Measurements from ENCODE around the gene PHACTR1. TPM values are rescaled to one million over a fixed set of nuclear protein-coding genes. Genes with fewer than 3 reads are reported as not detected.

PHACTR1 gene
- polyA plus RNA-seq, 1 experiment, result not detected

DNA sequence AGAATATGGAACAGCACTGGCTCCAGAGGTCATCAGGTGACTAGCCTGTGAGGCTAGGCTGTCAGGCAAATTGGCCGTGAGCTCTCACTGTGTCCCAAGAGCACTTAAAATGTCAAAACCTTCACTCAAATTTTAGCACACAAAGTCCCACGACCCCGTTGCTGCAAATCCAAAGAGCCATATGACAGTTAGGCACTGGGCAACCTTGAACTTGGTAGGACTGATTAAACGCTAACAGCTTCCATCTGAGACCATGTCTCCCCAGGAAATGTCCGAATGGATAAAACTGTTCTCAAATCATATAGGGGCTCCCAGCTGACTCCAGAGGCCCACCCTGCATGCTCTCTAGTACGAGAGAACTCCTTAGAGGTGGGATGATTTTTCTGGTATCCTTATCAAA is 196.6 kb downstream of the PHACTR1 start:
- Histone ChIP-seq H3K4me3 (ENCODE audit: low read depth, low read length) (no peak overlapping the region), H3K27me3 (ENCODE audit: control insufficient read depth, insufficient read depth, low read length) (no peaks in the 10 kb centered on the region), H3K27ac (ENCODE audit: low read depth, low read length) (no peak overlapping the region), H3K9me3 (ENCODE audit: control insufficient read depth, insufficient read depth, low read length) (no peaks in the 10 kb centered on the region; the same call in 1 of the 2 replicates)
- ChIA-PET POLR2A (no interaction called here), CTCF (no interaction called here)
- TF ChIP-seq, protein P1, sequence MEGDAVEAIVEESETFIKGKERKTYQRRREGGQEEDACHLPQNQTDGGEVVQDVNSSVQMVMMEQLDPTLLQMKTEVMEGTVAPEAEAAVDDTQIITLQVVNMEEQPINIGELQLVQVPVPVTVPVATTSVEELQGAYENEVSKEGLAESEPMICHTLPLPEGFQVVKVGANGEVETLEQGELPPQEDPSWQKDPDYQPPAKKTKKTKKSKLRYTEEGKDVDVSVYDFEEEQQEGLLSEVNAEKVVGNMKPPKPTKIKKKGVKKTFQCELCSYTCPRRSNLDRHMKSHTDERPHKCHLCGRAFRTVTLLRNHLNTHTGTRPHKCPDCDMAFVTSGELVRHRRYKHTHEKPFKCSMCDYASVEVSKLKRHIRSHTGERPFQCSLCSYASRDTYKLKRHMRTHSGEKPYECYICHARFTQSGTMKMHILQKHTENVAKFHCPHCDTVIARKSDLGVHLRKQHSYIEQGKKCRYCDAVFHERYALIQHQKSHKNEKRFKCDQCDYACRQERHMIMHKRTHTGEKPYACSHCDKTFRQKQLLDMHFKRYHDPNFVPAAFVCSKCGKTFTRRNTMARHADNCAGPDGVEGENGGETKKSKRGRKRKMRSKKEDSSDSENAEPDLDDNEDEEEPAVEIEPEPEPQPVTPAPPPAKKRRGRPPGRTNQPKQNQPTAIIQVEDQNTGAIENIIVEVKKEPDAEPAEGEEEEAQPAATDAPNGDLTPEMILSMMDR (IDR thresholded peaks at IDR 0.05; ENCODE audit: low read depth, low read length), result no peak
- DNase-seq (ENCODE audit: low read depth, low spot score), result no peak

DNA sequence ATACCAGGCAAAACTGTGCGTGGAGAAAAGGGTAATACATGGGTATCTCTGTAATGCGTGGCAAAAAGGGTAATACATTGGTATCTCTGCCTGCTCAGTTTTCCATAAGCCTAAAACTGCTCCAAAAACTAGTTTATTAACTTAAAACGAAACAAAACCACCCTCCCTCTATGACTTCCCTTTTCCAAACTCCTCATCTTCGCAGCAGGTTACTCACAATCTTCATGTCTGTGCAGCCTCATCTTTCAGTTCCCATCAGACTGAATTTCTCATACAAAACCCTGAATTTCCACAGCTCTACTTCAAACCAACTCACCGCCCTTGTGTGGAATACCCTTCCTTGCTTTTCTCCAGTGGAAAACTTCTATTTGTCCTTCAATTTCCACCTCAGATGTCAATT is 199.4 kb downstream of the PHACTR1 start:
- TF ChIP-seq, protein P1 (IDR thresholded peaks at IDR 0.05; ENCODE audit: low read depth, low read length), result no peak
- ChIA-PET POLR2A (no interaction called here), CTCF (no interaction called here)
- Histone ChIP-seq H3K4me3 (ENCODE audit: low read depth, low read length) (no peak overlapping the region), H3K27ac (ENCODE audit: low read depth, low read length) (no peak overlapping the region), H3K9me3 (ENCODE audit: control insufficient read depth, insufficient read depth, low read length) (no peaks in the 10 kb centered on the region), H3K27me3 (ENCODE audit: control insufficient read depth, insufficient read depth, low read length) (no peaks in the 10 kb centered on the region)
- DNase-seq (ENCODE audit: low read depth, low spot score), result no peak

DNA sequence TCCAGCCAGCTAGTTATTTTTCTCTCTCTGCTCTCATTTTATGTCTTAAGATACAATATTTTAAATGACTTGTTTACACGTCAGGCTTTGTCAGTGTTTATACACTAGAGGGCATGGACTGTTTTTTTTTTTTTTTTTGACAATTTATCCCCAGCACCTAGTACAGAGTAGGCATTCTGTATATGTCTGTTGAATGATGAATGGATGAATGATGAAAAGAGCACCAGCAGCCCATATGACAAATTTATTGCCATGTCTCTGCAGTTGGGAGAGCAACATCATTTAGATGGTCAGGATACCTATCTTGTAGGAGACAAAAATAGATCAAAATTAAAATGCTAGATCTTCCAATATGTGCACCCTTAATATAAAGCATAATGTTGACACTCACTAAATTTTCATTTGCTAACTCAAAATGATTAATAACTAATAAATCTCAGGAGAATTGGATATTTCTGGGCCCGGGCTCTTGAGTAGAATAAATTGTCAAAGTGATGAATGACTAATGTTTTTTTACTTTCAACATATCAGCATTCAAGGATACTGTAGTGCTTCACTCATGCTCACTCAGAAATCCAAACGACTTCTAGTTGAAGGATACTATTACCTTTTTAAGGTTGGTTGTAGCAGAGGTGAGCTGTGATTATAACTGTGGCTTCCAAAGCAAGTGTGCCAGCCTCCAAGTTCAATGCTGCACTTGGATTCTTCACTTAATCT is 200.0 kb downstream of the PHACTR1 start:
- ChIA-PET CTCF (no interaction called here), POLR2A (no interaction called here)
- TF ChIP-seq, protein P1 (IDR thresholded peaks at IDR 0.05; ENCODE audit: low read depth, low read length), result no peak
- no peaks in the 10 kb centered on the region for H3K27me3 ChIP-seq (ENCODE audit: control insufficient read depth, insufficient read depth, low read length)
- no peak overlapping the region for H3K4me3 ChIP-seq (ENCODE audit: low read depth, low read length)
- no peak overlapping the region for H3K27ac ChIP-seq (ENCODE audit: low read depth, low read length)
- H3K9me3 ChIP-seq (ENCODE audit: control insufficient read depth, insufficient read depth, low read length), result no peaks in the 10 kb centered on the region
- DNase-seq (ENCODE audit: low read depth, low spot score), result no peak

DNA sequence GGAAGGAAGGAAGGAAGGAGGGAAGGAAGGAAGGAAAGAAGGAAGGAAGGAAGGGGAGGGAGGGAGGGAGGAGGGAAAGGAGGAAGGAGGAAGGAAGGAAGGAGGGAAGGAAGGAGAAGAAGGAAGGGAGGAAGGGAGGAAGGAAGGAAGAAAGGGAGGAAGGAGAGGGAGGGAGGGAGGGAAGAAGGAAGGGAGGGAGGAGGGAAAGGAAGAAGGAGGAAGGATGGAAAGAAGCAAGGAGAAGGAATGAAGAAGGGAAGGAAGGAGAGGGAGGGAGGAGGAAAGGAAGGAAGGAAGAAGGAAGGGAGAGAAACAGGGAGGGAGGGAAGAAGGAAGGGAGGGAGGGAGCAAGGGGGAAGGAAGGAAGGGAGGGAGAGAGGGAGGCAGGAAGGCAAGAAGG is 204.9 kb downstream of the PHACTR1 start:
- no peaks in the 10 kb centered on the region for H3K9me3 ChIP-seq (ENCODE audit: control insufficient read depth, insufficient read depth, low read length)
- POLR2A ChIA-PET, result no interaction called here
- CTCF ChIA-PET, result no interaction called here

DNA sequence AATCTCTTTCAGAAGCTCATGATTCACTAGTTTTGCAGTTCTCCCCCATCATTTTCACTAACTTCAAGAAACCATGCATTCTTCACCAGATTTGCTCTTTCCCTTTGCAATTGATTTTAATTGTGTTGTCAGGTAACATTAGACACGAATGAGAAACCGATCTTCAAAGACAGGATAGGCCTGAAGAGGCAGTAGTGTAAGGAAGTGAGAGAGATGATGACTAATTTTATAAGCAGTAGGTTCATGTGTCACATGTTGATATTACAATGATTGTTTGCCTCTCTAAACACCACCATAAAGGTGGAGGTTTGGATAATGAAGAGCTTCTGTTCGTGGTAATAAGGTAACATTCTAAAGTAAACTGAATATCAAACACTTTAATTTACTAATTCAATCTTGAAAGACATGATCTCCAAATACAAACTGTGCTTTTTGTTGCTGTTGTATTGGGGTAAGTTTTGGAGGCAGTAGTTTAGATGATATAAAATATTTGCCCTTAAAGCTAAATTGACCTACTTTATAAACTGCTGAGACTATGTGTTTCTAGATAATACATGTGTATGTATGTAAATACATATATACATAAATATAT is 207.2 kb downstream of the PHACTR1 start:
- CTCF ChIA-PET, result no interaction called here
- Histone ChIP-seq H3K27me3 (ENCODE audit: control insufficient read depth, insufficient read depth, low read length) (no peaks in the 10 kb centered on the region), H3K9me3 (ENCODE audit: control insufficient read depth, insufficient read depth, low read length) (no peaks in the 10 kb centered on the region), H3K4me3 (ENCODE audit: low read depth, low read length) (no peak overlapping the region), H3K27ac (ENCODE audit: low read depth, low read length) (no peak overlapping the region)
- DNase-seq (ENCODE audit: low read depth, low spot score), result no peak
- POLR2A ChIA-PET, result no interaction called here
- TF ChIP-seq, protein P1 (IDR thresholded peaks at IDR 0.05; ENCODE audit: low read depth, low read length), result no peak

More for the DNA sequence above, 204.9 kb downstream of the PHACTR1 start:
- TF ChIP-seq, protein P1 (IDR thresholded peaks at IDR 0.05; ENCODE audit: low read depth, low read length), result no peak
- Histone ChIP-seq H3K27me3 (ENCODE audit: control insufficient read depth, insufficient read depth, low read length) (no peaks in the 10 kb centered on the region), H3K4me3 (ENCODE audit: low read depth, low read length) (no peak overlapping the region), H3K27ac (ENCODE audit: low read depth, low read length) (no peak overlapping the region)
- DNase-seq (ENCODE audit: low read depth, low spot score), result no peak
